ENCODE data around the gene FGF11. TPM values are rescaled to one million over a fixed set of nuclear protein-coding genes. Genes with fewer than 3 reads are reported as not detected.

The FGF11 gene
- total RNA-seq, 2 donors from 2014 or later = 0.68 TPM; not detected in 1

GRCh38 chr17:7425756-7426155 is 13.6 kb upstream of the FGF11 start:
- no peak overlapping the region for H3K4me3 ChIP-seq
- no peak for TF ChIP-seq CTCF (IDR thresholded peaks at IDR 0.05)
- no peak for ATAC-seq (ENCODE audit: insufficient number of reproducible peaks, low FRiP score, low read depth)
- H3K36me3 ChIP-seq = no peaks in the 10 kb centered on the region
- H3K9me3 ChIP-seq = no peaks in the 10 kb centered on the region
- DNase-seq (ENCODE audit: low spot score) = no peak
- H3K27ac ChIP-seq = no peak overlapping the region
- H3K4me1 ChIP-seq (ENCODE audit: control insufficient read depth in 1 of 2, low read depth in 2 of 2) = no peaks in the 10 kb centered on the region
- no peaks in the 10 kb centered on the region for H3K27me3 ChIP-seq (replicated peaks; ENCODE audit: insufficient read depth)

- Histone ChIP-seq H3K4me1 (ENCODE audit: control insufficient read depth in 1 of 2, low read depth in 2 of 2) (no peaks in the 10 kb centered on the region), H3K27ac (no peak overlapping the region), H3K9me3 (no peaks in the 10 kb centered on the region), H3K27me3 (replicated peaks; ENCODE audit: insufficient read depth) (no peaks in the 10 kb centered on the region), H3K36me3 (no peaks in the 10 kb centered on the region), H3K4me3 (no peak overlapping the region)
- DNase-seq (ENCODE audit: low spot score) (no peak), ATAC-seq (ENCODE audit: insufficient number of reproducible peaks, low FRiP score, low read depth) (no peak)
- no peak for TF ChIP-seq CTCF (IDR thresholded peaks at IDR 0.05)
Observed at GRCh38 chr17:7426203-7426863, 13.0 kb upstream of the FGF11 start.

GRCh38 chr17:7426896-7427489 is 12.3 kb upstream of the FGF11 start:
- no peaks in the 10 kb centered on the region for H3K9me3 ChIP-seq
- H3K4me3 ChIP-seq = no peak overlapping the region
- ATAC-seq (ENCODE audit: insufficient number of reproducible peaks, low FRiP score, low read depth) = no peak
- no peaks in the 10 kb centered on the region for H3K27me3 ChIP-seq (replicated peaks; ENCODE audit: insufficient read depth)
- no peaks in the 10 kb centered on the region for H3K4me1 ChIP-seq (ENCODE audit: control insufficient read depth in 1 of 2, low read depth in 2 of 2)
- no peak overlapping the region for H3K27ac ChIP-seq
- no peaks in the 10 kb centered on the region for H3K36me3 ChIP-seq
- TF ChIP-seq CTCF (IDR thresholded peaks at IDR 0.05) = no peak
- no peak for DNase-seq (ENCODE audit: low spot score)

GRCh38 chr17:7427549-7427948 is 11.8 kb upstream of the FGF11 start:
- ATAC-seq (ENCODE audit: insufficient number of reproducible peaks, low FRiP score, low read depth) = no peak
- Histone ChIP-seq H3K36me3 (no peaks in the 10 kb centered on the region), H3K27ac (no peak overlapping the region), H3K4me1 (ENCODE audit: control insufficient read depth in 1 of 2, low read depth in 2 of 2) (no peaks in the 10 kb centered on the region), H3K27me3 (replicated peaks; ENCODE audit: insufficient read depth) (no peaks in the 10 kb centered on the region), H3K9me3 (no peaks in the 10 kb centered on the region), H3K4me3 (no peak overlapping the region)
- no peak for TF ChIP-seq CTCF (IDR thresholded peaks at IDR 0.05)
- no peak for DNase-seq (ENCODE audit: low spot score)

GRCh38 chr17:7428557-7428956 is 10.8 kb upstream of the FGF11 start, which contains the start of gene SPEM3:
Gene SPEM3, plus strand, starts transcription at chr17:7428857. Its CDS starts 46 bp downstream, at chr17:7428903.
- TF ChIP-seq CTCF (IDR thresholded peaks at IDR 0.05) = no peak
- no peaks in the 10 kb centered on the region for H3K36me3 ChIP-seq
- ATAC-seq (ENCODE audit: insufficient number of reproducible peaks, low FRiP score, low read depth) (no peak), DNase-seq (ENCODE audit: low spot score) (no peak)
- no peak within 1 kb of the TSS for H3K4me3 ChIP-seq
- H3K27me3 ChIP-seq (replicated peaks; ENCODE audit: insufficient read depth) = no peaks in the 10 kb centered on the region
- H3K4me1 ChIP-seq (ENCODE audit: control insufficient read depth in 1 of 2, low read depth in 2 of 2) = no peaks in the 10 kb centered on the region
- no peaks in the 10 kb centered on the region for H3K9me3 ChIP-seq
- H3K27ac ChIP-seq = no peak within 1 kb of the TSS

Data from thoracic aorta (tissue), 2 donors.